K562 (cell line): ENCODE measurements around the gene SLC16A2. TPM values are rescaled to one million over a fixed set of nuclear protein-coding genes. Genes with fewer than 3 reads are reported as not detected.

Source experiments
- ATAC-seq: fragments of 200-7000 bp; cut with Tn5 transposase; 3 replicates; pipeline ENCODE4 v1.9.1; 2020; ENCODE audit warnings: moderate library complexity
- BruUV-seq: library from RNA; stranded (reverse); fragments of 400-500 nt; replicated peaks from 2 replicates; lab custom pipeline; 2021; lab: Mats Ljungman, UMichigan
- CTCF ChIA-PET: fragments of 300-600 bp; formaldehyde crosslinking; extraction: SDS; loops from one replicate; lab custom pipeline; 2021; ENCODE audit warnings: low intra/inter-chr PET ratio; lab: Yijun Ruan, JAX
- POLR2A ChIA-PET: fragments of 300-600, 350-650 bp; sonication (Branson Sonifier 250); formaldehyde crosslinking; extraction: SDS; loops from one replicate; lab custom pipeline; 2021; ENCODE audit warnings: antibody characterized with exemption, inconsistent platforms; lab: Yijun Ruan, JAX
- DNase-seq, 4 experiments: peaks; one replicate each; pipeline versions ENCODE4 v3.0.0 to v3.0.0-alpha.2; 2011 to 2018; ENCODE audit warnings: low spot score in 3 of 4, mixed read lengths in 3 of 4; ENCODE audit errors: extremely low read depth in 1 of 4
- FAIRE-seq: peaks from 2 replicates; lab custom pipeline; 2011; peaks lifted over from hg19 to GRCh38; lab: Jason Lieb, UNC
- H2AFZ ChIP-seq: 2 replicates; pipeline ENCODE4 v1.6.0; 2011; ENCODE audit warnings: low read depth, low read length, control low read depth, inconsistent platforms
- H3K27ac ChIP-seq: fragments of 200-600 bp; 3 replicates; pipeline ENCODE4 v1.8.0; 2011; ENCODE audit warnings: low read depth, mild to moderate bottlenecking, control low read depth, inconsistent platforms, low read length, moderate library complexity, mixed read lengths; ENCODE audit errors: extremely low read depth
- H3K27me3 ChIP-seq, 2 experiments: fragments of 300-600 bp in 1 of 2; 2 replicates in 1 of 2; 3 replicates in 1 of 2; pipeline versions ENCODE4 v1.6.0 to v1.8.0; 2011; ENCODE audit warnings: inconsistent platforms in 2 of 2, low read length in 2 of 2, mild to moderate bottlenecking in 1 of 2, mixed read lengths in 1 of 2, moderate library complexity in 1 of 2; ENCODE audit not compliant: control insufficient read depth in 2 of 2, insufficient read depth in 2 of 2
- H3K36me3 ChIP-seq: fragments of 300-600 bp; 3 replicates; pipeline ENCODE4 v1.8.0; 2011; ENCODE audit warnings: mild to moderate bottlenecking, low read length, inconsistent platforms; ENCODE audit not compliant: control insufficient read depth, insufficient read depth
- H3K4me1 ChIP-seq, 2 experiments: fragments of 200-600 bp in 1 of 2; replicated peaks in 1 of 2; 2 replicates in 1 of 2; 3 replicates in 1 of 2; pipeline versions ENCODE4 v1.5.1 to v1.8.0; 2011; ENCODE audit warnings: inconsistent platforms in 2 of 2, low read length in 2 of 2, mild to moderate bottlenecking in 1 of 2, mixed read lengths in 1 of 2, moderate library complexity in 1 of 2; ENCODE audit not compliant: control insufficient read depth in 2 of 2, insufficient read depth in 2 of 2
- H3K4me2 ChIP-seq: 2 replicates; pipeline ENCODE4 v1.6.1; 2011; ENCODE audit warnings: low read length, control low read depth, inconsistent platforms, mixed read lengths; ENCODE audit not compliant: insufficient read depth
- H3K4me3 ChIP-seq: fragments of 200-600 bp; sonication (generic), shearing (Covaris generic); 2 replicates; pipeline ENCODE4 v1.5.1; 2016; ENCODE audit warnings: control low read depth, inconsistent platforms
- H3K79me2 ChIP-seq: fragments of 200-600 bp; 3 replicates; pipeline ENCODE4 v1.8.0; 2011; ENCODE audit warnings: low read length, inconsistent platforms; ENCODE audit not compliant: control insufficient read depth, insufficient read depth
- H3K9ac ChIP-seq, 2 experiments: 2 replicates each; pipeline versions ENCODE4 v1.6.0 to v1.6.1; 2011; ENCODE audit warnings: low read depth in 2 of 2, low read length in 2 of 2, control low read depth in 1 of 2, inconsistent platforms in 1 of 2, mild to moderate bottlenecking in 1 of 2, mixed read lengths in 1 of 2; ENCODE audit not compliant: insufficient read depth in 1 of 2
- H3K9me1 ChIP-seq: one replicate; pipeline ENCODE4 v1.6.0; 2011; ENCODE audit warnings: inconsistent platforms, mild to moderate bottlenecking, low read length, moderate library complexity; ENCODE audit not compliant: control insufficient read depth, insufficient read depth
- H3K9me3 ChIP-seq: replicated peaks from 2 replicates; pipeline ENCODE4 v1.5.1; 2011; ENCODE audit warnings: low read depth, low read length, inconsistent platforms; ENCODE audit not compliant: control insufficient read depth, insufficient read depth
- H4K20me1 ChIP-seq: replicated peaks from 2 replicates; pipeline ENCODE4 v1.6.1; 2011; ENCODE audit warnings: low read length, inconsistent platforms, mixed read lengths; ENCODE audit not compliant: control insufficient read depth, insufficient read depth
- ADNP ChIP-seq: fragments of 200-800 bp; sonication (Bioruptor generic); IDR thresholded peaks from 2 replicates; pipeline ENCODE4 v1.6.1; 2016; ENCODE audit warnings: missing genetic modification characterization, missing compliant biosample characterization
- ATF1 ChIP-seq, 2 experiments: fragments of 450-650 bp in 1 of 2; IDR thresholded peaks; 2 replicates each; pipeline ENCODE4 v1.6.1; 2016; ENCODE audit warnings: missing compliant biosample characterization in 1 of 2, missing genetic modification characterization in 1 of 2
- CBX2 ChIP-seq: fragments of 200-600 bp; sonication (generic); IDR thresholded peaks from one replicate; pipeline ENCODE4 v1.6.1; 2012; ENCODE audit warnings: mild to moderate bottlenecking, low read length, inconsistent platforms; ENCODE audit not compliant: insufficient read depth, poor library complexity, severe bottlenecking
- HDAC8 ChIP-seq: fragments of 450-650 bp; IDR thresholded peaks from 2 replicates; pipeline ENCODE4 v1.6.1; 2016; ENCODE audit warnings: mild to moderate bottlenecking, missing genetic modification characterization, moderate library complexity, missing compliant biosample characterization
- HNRNPK ChIP-seq: fragments of 200-400 bp; formaldehyde crosslinking; IDR thresholded peaks from one replicate; pipeline ENCODE4 v1.6.1; 2018; ENCODE audit warnings: mild to moderate bottlenecking, low read depth, low read length; ENCODE audit not compliant: poor library complexity, severe bottlenecking
- LCOR ChIP-seq: sonication (generic); formaldehyde crosslinking; IDR thresholded peaks from 2 replicates; pipeline ENCODE4 v1.8.0; 2022; ENCODE audit warnings: mild to moderate bottlenecking, missing genetic modification reagents
- LEF1 ChIP-seq: fragments of 450-650 bp; IDR thresholded peaks from 2 replicates; pipeline ENCODE4 v1.6.1; 2016; ENCODE audit warnings: mild to moderate bottlenecking
- MAFF ChIP-seq: IDR thresholded peaks from 2 replicates; pipeline ENCODE4 v1.6.1; 2012; ENCODE audit warnings: low read length, improper control_type of control experiment
- MEIS2 ChIP-seq: fragments of 450-650 bp; IDR thresholded peaks from 2 replicates; pipeline ENCODE4 v1.6.1; 2014; ENCODE audit warnings: mild to moderate bottlenecking; ENCODE audit not compliant: partially characterized antibody
- PYGO2 ChIP-seq: fragments of 450-650 bp; IDR thresholded peaks from 2 replicates; pipeline ENCODE4 v1.6.1; 2016; ENCODE audit warnings: mild to moderate bottlenecking, missing genetic modification characterization, moderate library complexity, missing compliant biosample characterization
- ZC3H8 ChIP-seq: fragments of 450-650 bp; IDR thresholded peaks from 2 replicates; pipeline ENCODE4 v1.6.1; 2017
- ZNF175 ChIP-seq: fragments of 200-800 bp; sonication (Bioruptor generic); IDR thresholded peaks from 2 replicates; pipeline ENCODE4 v1.6.1; 2016; ENCODE audit warnings: low read depth, mild to moderate bottlenecking, missing genetic modification characterization, missing compliant biosample characterization
- ZNF584 ChIP-seq: fragments of 200-800 bp; sonication (Bioruptor generic); IDR thresholded peaks from 2 replicates; pipeline ENCODE4 v1.6.1; 2016; ENCODE audit warnings: low read depth, mild to moderate bottlenecking, missing genetic modification characterization, missing compliant biosample characterization
- WGBS: fragments of 100-300 bp; shearing (Covaris generic); methylation state at CpG from one replicate; pipeline ENCODE4 v1.1.6; 2016; ENCODE audit warnings: low coverage, mixed read lengths; ENCODE audit not compliant: insufficient coverage; ENCODE audit errors: missing lambda C conversion rate; 5-methylcytosine and 5-hydroxymethylcytosine counted together
- in situ Hi-C: fragments of 300-500 bp; cut with MboI; formaldehyde crosslinking; loops from 4 replicates; pipeline ENCODE4 v1.15.0; 2018; ENCODE audit warnings: inconsistent platforms, mixed read lengths
- intact Hi-C: fragments of 100-400 bp; cut with micrococcal nuclease; formaldehyde crosslinking; loops from 2 replicates; pipeline ENCODE4 v1.14.2; 2022
- polyA plus RNA-seq, 8 experiments: library from polyadenylated mRNA; depleted of rRNA in 4 of 8; stranded (reverse) in 5 of 8; unstranded in 3 of 8; fragments of >200 nt; fragmentation: Nextera tagmentation in 2 of 8; fragmentation: Illumina TruSeq in 1 of 8; extraction: Ambion mirVana in 2 of 8; extraction: Trizol in 1 of 8; gene quantifications; 2 replicates each; pipeline versions ENCODE4 v1.2.1 to v1.2.3, GENCODE V29; 2011 to 2014; ENCODE audit warnings: inconsistent platforms in 1 of 8, missing spikeins in 1 of 8
- total RNA-seq, 7 experiments: library from RNA; depleted of rRNA in 6 of 7; stranded (reverse); fragments of >200 nt in 6 of 7; fragmentation: Illumina TruSeq in 2 of 7; extraction: Trizol in 2 of 7; gene quantifications; 2 replicates each; pipeline versions ENCODE4 v1.2.1 to v1.2.3, GENCODE V29; 2011 to 2021; ENCODE audit warnings: low replicate concordance in 1 of 7
- TF ChIP-seq, protein P1 (sequence below): fragments of 450-650 bp; IDR thresholded peaks from one replicate; pipeline ENCODE4 v1.6.1; 2018; ENCODE audit warnings: mild to moderate bottlenecking, moderate library complexity; ENCODE audit not compliant: partially characterized antibody
- TF ChIP-seq, protein P2 (sequence below): fragments of 250-450 bp; sonication (Bioruptor Pico); IDR thresholded peaks from 2 replicates; pipeline ENCODE4 v1.8.0; 2021; ENCODE audit warnings: borderline replicate concordance, mild to moderate bottlenecking, moderate library complexity; ENCODE audit not compliant: poor library complexity, severe bottlenecking
- TF ChIP-seq, protein P3 (sequence below): fragments of 250-450 bp; sonication (Bioruptor Pico); IDR thresholded peaks from 2 replicates; pipeline ENCODE4 v1.8.0; 2022; ENCODE audit warnings: inconsistent platforms
- TF ChIP-seq, protein P4 (sequence below): conservative IDR thresholded peaks from 2 replicates; pipeline ENCODE4 v1.6.1; 2011; ENCODE audit warnings: low read depth, mild to moderate bottlenecking, low read length; ENCODE audit not compliant: control insufficient read depth

Gene SLC16A2
- total and polyA plus RNA-seq, 9 of the 15 experiments (the other 6 are each of a cell fraction or from before 2014, with no cell fraction given): 0.07 TPM; not detected in 8

DNA sequence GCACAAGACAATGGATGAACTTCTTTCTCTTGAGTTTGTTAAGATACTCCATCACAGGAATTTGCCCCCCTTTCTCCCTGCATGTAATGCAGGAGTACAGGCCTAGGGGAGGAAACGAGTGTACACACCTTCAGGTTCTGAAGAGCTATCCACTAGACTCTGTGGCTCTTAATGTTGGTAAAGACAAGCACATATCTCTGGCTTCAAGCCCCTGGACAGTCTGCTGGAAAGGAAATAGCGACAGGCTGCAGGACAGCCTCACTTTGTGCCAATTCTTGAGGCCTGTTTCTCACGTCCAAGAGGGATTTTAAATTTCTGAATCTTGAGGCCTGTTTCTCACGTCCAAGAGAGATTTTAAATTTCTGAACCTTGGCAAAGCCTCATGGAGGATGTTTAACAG lies 106.1 kb downstream of the SLC16A2 start (continued):
- TF ChIP-seq ADNP (tag) (no peak), HNRNPK (no peak)

DNA sequence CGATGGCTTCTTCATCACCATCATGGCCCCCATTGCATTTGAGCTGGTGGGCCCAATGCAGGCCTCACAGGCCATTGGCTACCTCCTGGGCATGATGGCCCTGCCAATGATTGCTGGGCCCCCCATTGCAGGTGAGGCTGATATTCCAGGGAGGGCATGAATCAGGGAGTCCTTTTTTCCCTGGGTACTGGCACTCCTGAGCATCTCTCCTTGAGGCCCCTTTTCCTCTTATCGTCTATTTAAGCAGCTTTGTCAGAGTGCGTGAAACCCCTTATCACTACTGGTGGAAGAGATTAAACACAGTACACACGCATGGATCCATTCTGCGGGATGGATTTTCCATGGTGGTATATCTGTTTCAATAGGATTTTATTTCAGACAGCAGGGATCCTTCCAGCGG lies 108.0 kb downstream of the SLC16A2 start:
- BruUV-seq: no TSS peak
- Histone ChIP-seq H3K9me1 (no peaks in the 10 kb centered on the region), H3K4me2 (no peak overlapping the region), H3K9me3 (no peaks in the 10 kb centered on the region), H3K36me3 (no peaks in the 10 kb centered on the region), H3K4me3 (no peak overlapping the region), H3K4me1 (no peaks in the 10 kb centered on the region), H3K9ac (no peak overlapping the region), H2AFZ (no peak overlapping the region), H3K27ac (no peak overlapping the region), H3K27me3 (no peaks in the 10 kb centered on the region), H3K79me2 (no peaks in the 10 kb centered on the region), H4K20me1 (no peaks in the 10 kb centered on the region; the same call in 1 of the 2 replicates)
- in situ Hi-C loops (no loop called here), intact Hi-C loops (no loop called here)
- WGBS: 0% methylated on average over 4 of the region's 6 CpGs
- FAIRE-seq (no peak), ATAC-seq (no peak), DNase-seq (no peak)
- ChIA-PET POLR2A (no interaction called here), CTCF (no interaction called here)
- TF ChIP-seq, protein P1, sequence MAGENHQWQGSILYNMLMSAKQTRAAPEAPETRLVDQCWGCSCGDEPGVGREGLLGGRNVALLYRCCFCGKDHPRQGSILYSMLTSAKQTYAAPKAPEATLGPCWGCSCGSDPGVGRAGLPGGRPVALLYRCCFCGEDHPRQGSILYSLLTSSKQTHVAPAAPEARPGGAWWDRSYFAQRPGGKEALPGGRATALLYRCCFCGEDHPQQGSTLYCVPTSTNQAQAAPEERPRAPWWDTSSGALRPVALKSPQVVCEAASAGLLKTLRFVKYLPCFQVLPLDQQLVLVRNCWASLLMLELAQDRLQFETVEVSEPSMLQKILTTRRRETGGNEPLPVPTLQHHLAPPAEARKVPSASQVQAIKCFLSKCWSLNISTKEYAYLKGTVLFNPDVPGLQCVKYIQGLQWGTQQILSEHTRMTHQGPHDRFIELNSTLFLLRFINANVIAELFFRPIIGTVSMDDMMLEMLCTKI: no peak
- TF ChIP-seq LEF1: no peak
- no peak for TF ChIP-seq ZC3H8
- TF ChIP-seq, protein P2, sequence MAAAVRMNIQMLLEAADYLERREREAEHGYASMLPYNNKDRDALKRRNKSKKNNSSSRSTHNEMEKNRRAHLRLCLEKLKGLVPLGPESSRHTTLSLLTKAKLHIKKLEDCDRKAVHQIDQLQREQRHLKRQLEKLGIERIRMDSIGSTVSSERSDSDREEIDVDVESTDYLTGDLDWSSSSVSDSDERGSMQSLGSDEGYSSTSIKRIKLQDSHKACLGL (CRISPR knock-in tag): no peak
- no peak for TF ChIP-seq CBX2
- no peak for TF ChIP-seq MAFF
- no peak for TF ChIP-seq ZNF175 (CRISPR knock-in tag)
- TF ChIP-seq MEIS2: no peak
- no peak for TF ChIP-seq PYGO2 (tag)
- TF ChIP-seq, protein P3, sequence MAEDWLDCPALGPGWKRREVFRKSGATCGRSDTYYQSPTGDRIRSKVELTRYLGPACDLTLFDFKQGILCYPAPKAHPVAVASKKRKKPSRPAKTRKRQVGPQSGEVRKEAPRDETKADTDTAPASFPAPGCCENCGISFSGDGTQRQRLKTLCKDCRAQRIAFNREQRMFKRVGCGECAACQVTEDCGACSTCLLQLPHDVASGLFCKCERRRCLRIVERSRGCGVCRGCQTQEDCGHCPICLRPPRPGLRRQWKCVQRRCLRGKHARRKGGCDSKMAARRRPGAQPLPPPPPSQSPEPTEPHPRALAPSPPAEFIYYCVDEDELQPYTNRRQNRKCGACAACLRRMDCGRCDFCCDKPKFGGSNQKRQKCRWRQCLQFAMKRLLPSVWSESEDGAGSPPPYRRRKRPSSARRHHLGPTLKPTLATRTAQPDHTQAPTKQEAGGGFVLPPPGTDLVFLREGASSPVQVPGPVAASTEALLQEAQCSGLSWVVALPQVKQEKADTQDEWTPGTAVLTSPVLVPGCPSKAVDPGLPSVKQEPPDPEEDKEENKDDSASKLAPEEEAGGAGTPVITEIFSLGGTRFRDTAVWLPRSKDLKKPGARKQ (CRISPR knock-in tag): no peak
- no peak for TF ChIP-seq ZNF584 (CRISPR knock-in tag)
- TF ChIP-seq, protein P4, sequence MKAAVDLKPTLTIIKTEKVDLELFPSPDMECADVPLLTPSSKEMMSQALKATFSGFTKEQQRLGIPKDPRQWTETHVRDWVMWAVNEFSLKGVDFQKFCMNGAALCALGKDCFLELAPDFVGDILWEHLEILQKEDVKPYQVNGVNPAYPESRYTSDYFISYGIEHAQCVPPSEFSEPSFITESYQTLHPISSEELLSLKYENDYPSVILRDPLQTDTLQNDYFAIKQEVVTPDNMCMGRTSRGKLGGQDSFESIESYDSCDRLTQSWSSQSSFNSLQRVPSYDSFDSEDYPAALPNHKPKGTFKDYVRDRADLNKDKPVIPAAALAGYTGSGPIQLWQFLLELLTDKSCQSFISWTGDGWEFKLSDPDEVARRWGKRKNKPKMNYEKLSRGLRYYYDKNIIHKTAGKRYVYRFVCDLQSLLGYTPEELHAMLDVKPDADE: no peak
- TF ChIP-seq ATF1 (CRISPR knock-in tag; IDR thresholded peaks at IDR 0.05): no peak
- no peak for TF ChIP-seq ATF1 (tag; IDR thresholded peaks at IDR 0.05)
- no peak for TF ChIP-seq HDAC8 (tag)
- TF ChIP-seq LCOR (CRISPR knock-in tag): no peak
